K562 (cell line): ENCODE measurements around the gene RAB5B. TPM values are rescaled to one million over a fixed set of nuclear protein-coding genes. Genes with fewer than 3 reads are reported as not detected.

Experiments used
- ESRRA ChIP-seq: fragments of 450-650 bp; IDR thresholded peaks from 2 replicates; pipeline ENCODE4 v1.6.1; 2014; ENCODE audit warnings: low read depth, mild to moderate bottlenecking, moderate library complexity, borderline replicate concordance
- FIP1L1 ChIP-seq: fragments of 200-400 bp; formaldehyde crosslinking; IDR thresholded peaks from 2 replicates; pipeline ENCODE4 v1.6.1; 2018; ENCODE audit warnings: mild to moderate bottlenecking, low read depth, low read length; ENCODE audit not compliant: poor library complexity, severe bottlenecking
- GTF2A2 ChIP-seq: IDR thresholded peaks from 2 replicates; pipeline ENCODE4 v1.6.1; 2016; ENCODE audit warnings: mild to moderate bottlenecking, missing genetic modification characterization, missing compliant biosample characterization
- HIVEP1 ChIP-seq: fragments of 250-450 bp; sonication (Bioruptor Pico); IDR thresholded peaks from 2 replicates; pipeline ENCODE4 v1.4.0; 2020; ENCODE audit warnings: mild to moderate bottlenecking
- HSF4 ChIP-seq: fragments of 250-450 bp; sonication (Bioruptor Pico); IDR thresholded peaks from 2 replicates; pipeline ENCODE4 v2.1.2; 2022; ENCODE audit warnings: mild to moderate bottlenecking, moderate library complexity, borderline replicate concordance
- KLF1 ChIP-seq: fragments of 450-650 bp; IDR thresholded peaks from 2 replicates; pipeline ENCODE4 v1.6.1; 2016; ENCODE audit warnings: missing genetic modification characterization, missing compliant biosample characterization
- MCM7 ChIP-seq, 2 experiments: fragments of 450-650 bp; IDR thresholded peaks; 2 replicates each; pipeline ENCODE4 v1.6.1; 2016 to 2018
- MEF2A ChIP-seq: IDR thresholded peaks from 2 replicates; pipeline ENCODE4 v1.6.1; 2011; ENCODE audit warnings: low read depth, mild to moderate bottlenecking, low read length, moderate library complexity; ENCODE audit not compliant: control insufficient read depth
- MTA2 ChIP-seq: fragments of 450-650 bp; IDR thresholded peaks from 2 replicates; pipeline ENCODE4 v1.6.1; 2016; ENCODE audit warnings: low read depth
- MXI1 ChIP-seq: IDR thresholded peaks from 2 replicates; pipeline ENCODE4 v1.6.1; 2011; ENCODE audit warnings: low read depth, mild to moderate bottlenecking, improper control_type of control experiment, low read length
- TRIM24 ChIP-seq, 2 experiments: fragments of 450-650 bp; IDR thresholded peaks; 2 replicates each; pipeline ENCODE4 v1.6.1; 2016
- ZBTB17 ChIP-seq: fragments of 450-650 bp; formaldehyde crosslinking; IDR thresholded peaks from 2 replicates; pipeline ENCODE4 v1.4.0; 2020; ENCODE audit warnings: mild to moderate bottlenecking
- ZNF232 ChIP-seq: sonication (generic); formaldehyde crosslinking; IDR thresholded peaks from 2 replicates; pipeline ENCODE4 v1.8.0; 2022; ENCODE audit warnings: mild to moderate bottlenecking, missing genetic modification reagents
- ZNF561 ChIP-seq: fragments of 450-650 bp; formaldehyde crosslinking; conservative IDR thresholded peaks from 2 replicates; pipeline ENCODE4 v1.4.0; 2020; ENCODE audit warnings: mild to moderate bottlenecking, moderate library complexity
- polyA plus RNA-seq, 8 experiments: library from polyadenylated mRNA; depleted of rRNA in 4 of 8; stranded (reverse) in 5 of 8; unstranded in 3 of 8; fragments of >200 nt; fragmentation: Nextera tagmentation in 2 of 8; fragmentation: Illumina TruSeq in 1 of 8; extraction: Ambion mirVana in 2 of 8; extraction: Trizol in 1 of 8; gene quantifications; 2 replicates each; pipeline versions ENCODE4 v1.2.1 to v1.2.3, GENCODE V29; 2011 to 2014; ENCODE audit warnings: inconsistent platforms in 1 of 8, missing spikeins in 1 of 8
- total RNA-seq, 7 experiments: library from RNA; depleted of rRNA in 6 of 7; stranded (reverse); fragments of >200 nt in 6 of 7; fragmentation: Illumina TruSeq in 2 of 7; extraction: Trizol in 2 of 7; gene quantifications; 2 replicates each; pipeline versions ENCODE4 v1.2.1 to v1.2.3, GENCODE V29; 2011 to 2021; ENCODE audit warnings: low replicate concordance in 1 of 7
- TF ChIP-seq, protein P1 (sequence below): fragments of 250-450 bp; sonication (Bioruptor Pico); IDR thresholded peaks from 2 replicates; pipeline ENCODE4 v1.5.0; 2022; ENCODE audit warnings: mild to moderate bottlenecking
- TF ChIP-seq, protein P2 (sequence below): sonication (generic); formaldehyde crosslinking; IDR thresholded peaks from 2 replicates; pipeline ENCODE4 v1.8.1; 2023; ENCODE audit warnings: missing genetic modification reagents, mild to moderate bottlenecking, borderline replicate concordance
- TF ChIP-seq, protein P3 (sequence below), 2 experiments: fragments of 450-650 bp in 1 of 2; sonication (generic) in 1 of 2; formaldehyde crosslinking in 1 of 2; IDR thresholded peaks in 1 of 2; conservative IDR thresholded peaks in 1 of 2; 2 replicates each; pipeline versions ENCODE4 v1.6.1 to v1.8.1; 2016 to 2023; ENCODE audit warnings: mild to moderate bottlenecking in 2 of 2, moderate library complexity in 2 of 2, inconsistent platforms in 1 of 2, missing genetic modification reagents in 1 of 2
- TF ChIP-seq, protein P4 (sequence below): fragments of 450-650 bp; IDR thresholded peaks from 2 replicates; pipeline ENCODE4 v1.6.1; 2016

The RAB5B gene
- total and polyA plus RNA-seq, 9 of the 15 experiments (the other 6 are each of a cell fraction or from before 2014, with no cell fraction given): 6.8 to 73.8 (median 25.2) TPM

DNA sequence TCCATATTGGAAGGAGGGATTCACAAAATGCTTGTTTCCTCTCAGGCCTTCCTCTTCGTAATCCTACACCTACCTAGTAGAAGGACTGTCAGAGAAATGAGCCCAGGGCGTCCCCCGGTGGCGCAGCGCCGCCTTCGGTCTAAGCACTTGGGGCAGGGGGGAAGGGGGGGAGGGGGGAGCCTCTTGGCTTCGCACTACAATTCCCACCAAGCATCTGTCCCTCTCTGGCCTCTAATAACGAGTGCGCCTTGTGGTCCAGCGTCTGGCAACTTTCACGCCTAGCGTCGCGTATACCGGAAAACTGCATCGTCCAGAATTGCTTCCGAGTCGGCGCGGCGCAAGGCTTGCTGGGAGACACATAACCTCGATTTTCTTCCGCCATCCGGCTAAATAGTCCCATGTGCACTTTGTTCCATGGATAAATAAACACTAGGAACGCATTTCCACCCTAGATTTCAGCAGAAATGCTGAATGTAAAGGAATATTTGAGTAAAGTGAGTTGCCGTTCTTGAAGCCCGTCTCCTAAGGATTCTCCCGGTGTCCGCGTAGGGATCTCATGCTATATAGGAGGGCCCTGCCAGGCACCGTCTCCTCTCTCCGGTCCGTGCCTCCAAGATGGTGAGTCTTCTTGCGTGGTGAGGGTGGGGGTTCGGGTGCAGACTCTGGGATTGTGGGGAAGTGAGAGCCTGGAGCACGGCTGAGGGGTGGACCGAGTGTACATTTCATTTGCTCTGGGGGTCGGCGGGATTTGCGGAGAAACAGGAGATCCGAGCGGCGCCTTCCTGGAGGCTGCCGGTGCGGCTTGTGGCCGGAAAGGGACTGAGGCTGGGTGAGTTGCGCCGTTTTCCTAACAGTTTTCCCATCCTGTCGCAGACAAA lies 67.9 kb downstream of the RAB5B start, which contains the start of gene RPS26 (continued):
- TF ChIP-seq, protein P1, sequence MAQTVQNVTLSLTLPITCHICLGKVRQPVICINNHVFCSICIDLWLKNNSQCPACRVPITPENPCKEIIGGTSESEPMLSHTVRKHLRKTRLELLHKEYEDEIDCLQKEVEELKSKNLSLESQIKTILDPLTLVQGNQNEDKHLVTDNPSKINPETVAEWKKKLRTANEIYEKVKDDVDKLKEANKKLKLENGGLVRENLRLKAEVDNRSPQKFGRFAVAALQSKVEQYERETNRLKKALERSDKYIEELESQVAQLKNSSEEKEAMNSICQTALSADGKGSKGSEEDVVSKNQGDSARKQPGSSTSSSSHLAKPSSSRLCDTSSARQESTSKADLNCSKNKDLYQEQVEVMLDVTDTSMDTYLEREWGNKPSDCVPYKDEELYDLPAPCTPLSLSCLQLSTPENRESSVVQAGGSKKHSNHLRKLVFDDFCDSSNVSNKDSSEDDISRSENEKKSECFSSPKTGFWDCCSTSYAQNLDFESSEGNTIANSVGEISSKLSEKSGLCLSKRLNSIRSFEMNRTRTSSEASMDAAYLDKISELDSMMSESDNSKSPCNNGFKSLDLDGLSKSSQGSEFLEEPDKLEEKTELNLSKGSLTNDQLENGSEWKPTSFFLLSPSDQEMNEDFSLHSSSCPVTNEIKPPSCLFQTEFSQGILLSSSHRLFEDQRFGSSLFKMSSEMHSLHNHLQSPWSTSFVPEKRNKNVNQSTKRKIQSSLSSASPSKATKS (CRISPR knock-in tag): 0 out of 2 replicates have a peak, but pooled peaks have one; percentile 85
- TF ChIP-seq, protein P2, sequence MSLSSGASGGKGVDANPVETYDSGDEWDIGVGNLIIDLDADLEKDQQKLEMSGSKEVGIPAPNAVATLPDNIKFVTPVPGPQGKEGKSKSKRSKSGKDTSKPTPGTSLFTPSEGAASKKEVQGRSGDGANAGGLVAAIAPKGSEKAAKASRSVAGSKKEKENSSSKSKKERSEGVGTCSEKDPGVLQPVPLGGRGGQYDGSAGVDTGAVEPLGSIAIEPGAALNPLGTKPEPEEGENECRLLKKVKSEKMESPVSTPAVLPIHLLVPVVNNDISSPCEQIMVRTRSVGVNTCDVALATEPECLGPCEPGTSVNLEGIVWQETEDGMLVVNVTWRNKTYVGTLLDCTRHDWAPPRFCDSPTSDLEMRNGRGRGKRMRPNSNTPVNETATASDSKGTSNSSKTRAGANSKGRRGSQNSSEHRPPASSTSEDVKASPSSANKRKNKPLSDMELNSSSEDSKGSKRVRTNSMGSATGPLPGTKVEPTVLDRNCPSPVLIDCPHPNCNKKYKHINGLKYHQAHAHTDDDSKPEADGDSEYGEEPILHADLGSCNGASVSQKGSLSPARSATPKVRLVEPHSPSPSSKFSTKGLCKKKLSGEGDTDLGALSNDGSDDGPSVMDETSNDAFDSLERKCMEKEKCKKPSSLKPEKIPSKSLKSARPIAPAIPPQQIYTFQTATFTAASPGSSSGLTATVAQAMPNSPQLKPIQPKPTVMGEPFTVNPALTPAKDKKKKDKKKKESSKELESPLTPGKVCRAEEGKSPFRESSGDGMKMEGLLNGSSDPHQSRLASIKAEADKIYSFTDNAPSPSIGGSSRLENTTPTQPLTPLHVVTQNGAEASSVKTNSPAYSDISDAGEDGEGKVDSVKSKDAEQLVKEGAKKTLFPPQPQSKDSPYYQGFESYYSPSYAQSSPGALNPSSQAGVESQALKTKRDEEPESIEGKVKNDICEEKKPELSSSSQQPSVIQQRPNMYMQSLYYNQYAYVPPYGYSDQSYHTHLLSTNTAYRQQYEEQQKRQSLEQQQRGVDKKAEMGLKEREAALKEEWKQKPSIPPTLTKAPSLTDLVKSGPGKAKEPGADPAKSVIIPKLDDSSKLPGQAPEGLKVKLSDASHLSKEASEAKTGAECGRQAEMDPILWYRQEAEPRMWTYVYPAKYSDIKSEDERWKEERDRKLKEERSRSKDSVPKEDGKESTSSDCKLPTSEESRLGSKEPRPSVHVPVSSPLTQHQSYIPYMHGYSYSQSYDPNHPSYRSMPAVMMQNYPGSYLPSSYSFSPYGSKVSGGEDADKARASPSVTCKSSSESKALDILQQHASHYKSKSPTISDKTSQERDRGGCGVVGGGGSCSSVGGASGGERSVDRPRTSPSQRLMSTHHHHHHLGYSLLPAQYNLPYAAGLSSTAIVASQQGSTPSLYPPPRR (CRISPR knock-in tag): peak; percentile 92; the same call in 1 of the 2 replicates
- TF ChIP-seq MEF2A (no peak), MTA2 (peak; percentile 74), GTF2A2 (tag) (peak; percentile 100), ESRRA (peak; percentile 82), ZNF561 (CRISPR knock-in tag) (no peak), HIVEP1 (CRISPR knock-in tag) (no peak), TRIM24 (IDR thresholded peaks at IDR 0.05) (peak in 1 of 2 experiments; percentile 72; a peak in 1 of 4 replicates), KLF1 (tag) (peak; percentile 94), FIP1L1 (no peak), MCM7 (IDR thresholded peaks at IDR 0.05) (peak in 1 of 2 experiments; percentile 39; a peak in 1 of 4 replicates), ZBTB17 (CRISPR knock-in tag) (peak; percentile 86), HSF4 (CRISPR knock-in tag) (no peak), ZNF232 (CRISPR knock-in tag) (0 out of 2 replicates have a peak, but pooled peaks have one; percentile 16), MXI1 (peak; percentile 31; the same call in 1 of the 2 replicates)
- TF ChIP-seq, protein P3, sequence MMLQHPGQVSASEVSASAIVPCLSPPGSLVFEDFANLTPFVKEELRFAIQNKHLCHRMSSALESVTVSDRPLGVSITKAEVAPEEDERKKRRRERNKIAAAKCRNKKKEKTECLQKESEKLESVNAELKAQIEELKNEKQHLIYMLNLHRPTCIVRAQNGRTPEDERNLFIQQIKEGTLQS (IDR thresholded peaks at IDR 0.05): peak; percentile 81
- TF ChIP-seq, protein P3 (CRISPR knock-in tag; conservative IDR thresholded peaks at IDR 0.05): peak; percentile 56; the same call in 1 of the 2 replicates
- TF ChIP-seq, protein P4, sequence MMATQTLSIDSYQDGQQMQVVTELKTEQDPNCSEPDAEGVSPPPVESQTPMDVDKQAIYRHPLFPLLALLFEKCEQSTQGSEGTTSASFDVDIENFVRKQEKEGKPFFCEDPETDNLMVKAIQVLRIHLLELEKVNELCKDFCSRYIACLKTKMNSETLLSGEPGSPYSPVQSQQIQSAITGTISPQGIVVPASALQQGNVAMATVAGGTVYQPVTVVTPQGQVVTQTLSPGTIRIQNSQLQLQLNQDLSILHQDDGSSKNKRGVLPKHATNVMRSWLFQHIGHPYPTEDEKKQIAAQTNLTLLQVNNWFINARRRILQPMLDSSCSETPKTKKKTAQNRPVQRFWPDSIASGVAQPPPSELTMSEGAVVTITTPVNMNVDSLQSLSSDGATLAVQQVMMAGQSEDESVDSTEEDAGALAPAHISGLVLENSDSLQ: peak; percentile 66
